HepG2 (cell line): ENCODE data around the gene DTWD2. TPM values are rescaled to one million over a fixed set of nuclear protein-coding genes. Genes with fewer than 3 reads are reported as not detected.

Source experiments
- ATAC-seq: fragments of 200-7000 bp; cut with Tn5 transposase; 3 replicates; pipeline ENCODE4 v1.9.1; 2020; ENCODE audit warnings: mild to moderate bottlenecking, moderate library complexity
- BruUV-seq: library from RNA; stranded (reverse); fragments of 400-500 nt; replicated peaks from 2 replicates; lab custom pipeline; 2021; lab: Mats Ljungman, UMichigan
- CTCF ChIA-PET: fragments of 300-600 bp; formaldehyde crosslinking; extraction: SDS; loops from one replicate; lab custom pipeline; 2021; ENCODE audit warnings: low total read pairs, inconsistent platforms, low intra/inter-chr PET ratio; lab: Yijun Ruan, JAX
- POLR2A ChIA-PET: fragments of 350-600 bp; sonication (Branson Sonifier 250); formaldehyde crosslinking; loops from one replicate; lab custom pipeline; 2020; ENCODE audit warnings: antibody characterized with exemption, inconsistent platforms; lab: Yijun Ruan, JAX
- DNase-seq: peaks from one replicate; pipeline ENCODE4 v3.0.0-alpha.2; 2015; ENCODE audit warnings: low spot score
- FAIRE-seq: peaks from 3 replicates; lab custom pipeline; 2011; peaks lifted over from hg19 to GRCh38; lab: Jason Lieb, UNC
- H2AFZ ChIP-seq: one replicate; pipeline ENCODE4 v1.6.1; 2011; ENCODE audit warnings: low read length, inconsistent platforms
- H3K27ac ChIP-seq: fragments of 300-600 bp; 3 replicates; pipeline ENCODE4 v1.8.0; 2011; ENCODE audit warnings: mixed run types, mild to moderate bottlenecking, mixed read lengths, low read length, inconsistent platforms; ENCODE audit not compliant: insufficient read depth; ENCODE audit errors: extremely low read length
- H3K27me3 ChIP-seq, 2 experiments: fragments of 200-600 bp in 1 of 2; 2 replicates in 1 of 2; 3 replicates in 1 of 2; pipeline versions ENCODE4 v1.6.0 to v1.8.0; 2011; ENCODE audit warnings: low read length in 2 of 2, mild to moderate bottlenecking in 2 of 2, moderate library complexity in 2 of 2, inconsistent platforms in 1 of 2; ENCODE audit not compliant: insufficient read depth in 2 of 2, control insufficient read depth in 1 of 2
- H3K36me3 ChIP-seq, 2 experiments: fragments of 200-600 bp in 1 of 2; replicated peaks in 1 of 2; 2 replicates in 1 of 2; 3 replicates in 1 of 2; pipeline versions ENCODE4 v1.5.1 to v1.8.0; 2011; ENCODE audit warnings: low read length in 2 of 2, inconsistent platforms in 1 of 2; ENCODE audit not compliant: insufficient read depth in 2 of 2, control insufficient read depth in 1 of 2
- H3K4me1 ChIP-seq: 2 replicates; pipeline ENCODE4 v1.5.1; 2012; ENCODE audit warnings: low read length, inconsistent platforms; ENCODE audit not compliant: insufficient read depth
- H3K4me2 ChIP-seq: 2 replicates; pipeline ENCODE4 v1.6.0; 2011; ENCODE audit warnings: low read depth, low read length, inconsistent platforms
- H3K4me3 ChIP-seq, 3 experiments: fragments of 200-600 bp in 1 of 3; sonication (generic), shearing (Covaris generic) in 1 of 3; replicated peaks in 1 of 3; 2 replicates each; pipeline ENCODE4 v1.5.1; 2011 to 2016; ENCODE audit warnings: low read length in 3 of 3, inconsistent platforms in 2 of 3, low read depth in 2 of 3, mild to moderate bottlenecking in 2 of 3, control low read depth in 1 of 3, mixed read lengths in 1 of 3; ENCODE audit not compliant: insufficient read depth in 1 of 3
- H3K79me2 ChIP-seq: one replicate; pipeline ENCODE4 v1.6.1; 2011; ENCODE audit warnings: low read length, inconsistent platforms; ENCODE audit not compliant: insufficient read depth
- H3K9ac ChIP-seq: 2 replicates; pipeline ENCODE4 v1.6.0; 2011; ENCODE audit warnings: mild to moderate bottlenecking, low read depth, low read length, inconsistent platforms; ENCODE audit not compliant: insufficient read depth
- H3K9me3 ChIP-seq: 2 replicates; pipeline ENCODE4 v1.5.1; 2012; ENCODE audit warnings: mild to moderate bottlenecking, low read length
- H4K20me1 ChIP-seq: 2 replicates; pipeline ENCODE4 v1.6.0; 2011; ENCODE audit warnings: inconsistent platforms, mild to moderate bottlenecking, low read length, moderate library complexity; ENCODE audit not compliant: insufficient read depth
- FOSL2 ChIP-seq: sonication (generic); formaldehyde crosslinking; IDR thresholded peaks from 2 replicates; pipeline ENCODE4 v1.4.0; 2020; ENCODE audit warnings: missing genetic modification reagents
- IKZF4 ChIP-seq: sonication (generic); formaldehyde crosslinking; IDR thresholded peaks from 2 replicates; pipeline ENCODE4 v1.5.1; 2020; ENCODE audit warnings: borderline replicate concordance, mild to moderate bottlenecking, low read depth, missing genetic modification reagents; ENCODE audit errors: not compliant biosample characterization
- KLF15 ChIP-seq: sonication (generic); formaldehyde crosslinking; IDR thresholded peaks from 2 replicates; pipeline ENCODE4 v1.8.1; 2023; ENCODE audit warnings: borderline replicate concordance, mild to moderate bottlenecking, inconsistent platforms, missing genetic modification reagents, mixed read lengths
- NFE2L2 ChIP-seq: fragments of 150-350 bp; IDR thresholded peaks from 2 replicates; pipeline ENCODE4 v1.6.1; 2014; ENCODE audit warnings: low read length
- SMAD1 ChIP-seq: sonication (generic); formaldehyde crosslinking; IDR thresholded peaks from 2 replicates; pipeline ENCODE4 v1.4.0; 2020; ENCODE audit warnings: missing genetic modification reagents, low read depth, mild to moderate bottlenecking, borderline replicate concordance
- SMC3 ChIP-seq: IDR thresholded peaks from 2 replicates; pipeline ENCODE4 v1.6.1; 2011; ENCODE audit warnings: low read length, improper control_type of control experiment
- ZMYM2 ChIP-seq: sonication (generic); formaldehyde crosslinking; IDR thresholded peaks from 2 replicates; pipeline ENCODE4 v1.8.0; 2022; ENCODE audit warnings: mild to moderate bottlenecking, missing genetic modification reagents
- ZNF44 ChIP-seq: sonication (generic); formaldehyde crosslinking; IDR thresholded peaks from 2 replicates; pipeline ENCODE4 v1.5.1; 2020; ENCODE audit warnings: mild to moderate bottlenecking, missing genetic modification reagents
- ZNF446 ChIP-seq: sonication (generic); formaldehyde crosslinking; IDR thresholded peaks from 2 replicates; pipeline ENCODE4 v1.5.0; 2020; ENCODE audit warnings: mild to moderate bottlenecking, missing genetic modification reagents
- ZSCAN22 ChIP-seq: sonication (generic); formaldehyde crosslinking; IDR thresholded peaks from 2 replicates; pipeline ENCODE4 v1.4.0; 2020; ENCODE audit warnings: mild to moderate bottlenecking, missing genetic modification reagents
- WGBS: methylation state at CpG from one replicate; pipeline ENCODE4 v1.1.6; 2017; ENCODE audit warnings: low lambda C conversion rate; 5-methylcytosine and 5-hydroxymethylcytosine counted together
- in situ Hi-C: cut with HindIII; loops from 2 replicates; pipeline ENCODE4 v1.10.0; 2017; ENCODE audit warnings: low pct_unique_long_range_greater_than_20kb; ENCODE audit not compliant: extremely low pct_ligation_motif_present
- intact Hi-C: fragments of 100-400 bp; cut with micrococcal nuclease; formaldehyde crosslinking; loops from one replicate; pipeline ENCODE4 v1.10.0; 2022; ENCODE audit not compliant: unreplicated experiment
- polyA plus RNA-seq, 8 experiments: library from polyadenylated mRNA; depleted of rRNA in 3 of 8; stranded (reverse) in 7 of 8; unstranded in 1 of 8; fragments of >200 nt; fragmentation: Illumina TruSeq in 4 of 8; extraction: Trizol in 4 of 8; gene quantifications; 2 replicates each; pipeline versions ENCODE4 v1.2.1 to v1.2.3, GENCODE V29; 2011 to 2016; ENCODE audit warnings: low read depth in 4 of 8, missing spikeins in 1 of 8, mixed read lengths in 1 of 8; ENCODE audit not compliant: insufficient read depth in 1 of 8
- total RNA-seq, 5 experiments: library from RNA; depleted of rRNA; stranded (reverse); fragments of >200 nt; fragmentation: Illumina TruSeq; extraction: Trizol; gene quantifications; 2 replicates each; pipeline ENCODE4 v1.2.3, GENCODE V29; 2016; ENCODE audit warnings: low read depth in 1 of 5
- TF ChIP-seq, protein P1 (sequence below): sonication (generic); formaldehyde crosslinking; IDR thresholded peaks from 2 replicates; pipeline ENCODE4 v1.4.0; 2020; ENCODE audit warnings: missing genetic modification reagents
- TF ChIP-seq, protein P2 (sequence below): sonication (generic); formaldehyde crosslinking; IDR thresholded peaks from 2 replicates; pipeline ENCODE4 v1.5.0; 2020; ENCODE audit warnings: mild to moderate bottlenecking, missing genetic modification reagents, borderline replicate concordance
- TF ChIP-seq, protein P3 (sequence below): sonication (generic); formaldehyde crosslinking; conservative IDR thresholded peaks from 2 replicates; pipeline ENCODE4 v1.4.0; 2020; ENCODE audit warnings: missing genetic modification reagents
- TF ChIP-seq, protein P4 (sequence below): sonication (generic); formaldehyde crosslinking; IDR thresholded peaks from 2 replicates; pipeline ENCODE4 v1.4.0; 2020; ENCODE audit warnings: missing genetic modification reagents

The DTWD2 gene
- total and polyA plus RNA-seq, 2 of the 13 experiments (the other 11 are each of a cell fraction or from before 2014, with no cell fraction given) = 1.6 to 6.0 TPM

DNA sequence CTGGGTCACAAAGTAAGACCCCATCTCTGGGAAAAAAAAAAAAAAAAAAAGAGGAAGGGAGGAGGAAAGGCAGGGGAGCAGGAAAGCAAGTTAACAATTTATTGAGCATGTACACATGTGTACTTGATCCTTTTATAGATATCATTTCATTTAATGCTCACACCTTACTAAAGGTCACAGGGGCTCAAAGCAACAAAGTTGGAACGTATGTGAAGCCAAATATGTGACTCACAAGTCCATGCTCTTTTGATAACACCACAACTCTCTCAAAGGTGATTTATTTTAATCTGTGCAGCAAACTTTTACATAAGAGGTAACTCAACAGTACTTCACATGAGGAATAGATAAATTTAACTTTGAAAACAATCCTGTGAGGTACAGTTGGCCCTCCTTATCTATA lies 34.4 kb upstream of the DTWD2 start (continued):
- TF ChIP-seq, protein P1, sequence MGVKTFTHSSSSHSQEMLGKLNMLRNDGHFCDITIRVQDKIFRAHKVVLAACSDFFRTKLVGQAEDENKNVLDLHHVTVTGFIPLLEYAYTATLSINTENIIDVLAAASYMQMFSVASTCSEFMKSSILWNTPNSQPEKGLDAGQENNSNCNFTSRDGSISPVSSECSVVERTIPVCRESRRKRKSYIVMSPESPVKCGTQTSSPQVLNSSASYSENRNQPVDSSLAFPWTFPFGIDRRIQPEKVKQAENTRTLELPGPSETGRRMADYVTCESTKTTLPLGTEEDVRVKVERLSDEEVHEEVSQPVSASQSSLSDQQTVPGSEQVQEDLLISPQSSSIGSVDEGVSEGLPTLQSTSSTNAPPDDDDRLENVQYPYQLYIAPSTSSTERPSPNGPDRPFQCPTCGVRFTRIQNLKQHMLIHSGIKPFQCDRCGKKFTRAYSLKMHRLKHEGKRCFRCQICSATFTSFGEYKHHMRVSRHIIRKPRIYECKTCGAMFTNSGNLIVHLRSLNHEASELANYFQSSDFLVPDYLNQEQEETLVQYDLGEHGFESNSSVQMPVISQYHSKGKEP = no peak
- TF ChIP-seq SMC3 (no peak), ZMYM2 (CRISPR knock-in tag) (no peak), FOSL2 (no peak)
- TF ChIP-seq, protein P2, sequence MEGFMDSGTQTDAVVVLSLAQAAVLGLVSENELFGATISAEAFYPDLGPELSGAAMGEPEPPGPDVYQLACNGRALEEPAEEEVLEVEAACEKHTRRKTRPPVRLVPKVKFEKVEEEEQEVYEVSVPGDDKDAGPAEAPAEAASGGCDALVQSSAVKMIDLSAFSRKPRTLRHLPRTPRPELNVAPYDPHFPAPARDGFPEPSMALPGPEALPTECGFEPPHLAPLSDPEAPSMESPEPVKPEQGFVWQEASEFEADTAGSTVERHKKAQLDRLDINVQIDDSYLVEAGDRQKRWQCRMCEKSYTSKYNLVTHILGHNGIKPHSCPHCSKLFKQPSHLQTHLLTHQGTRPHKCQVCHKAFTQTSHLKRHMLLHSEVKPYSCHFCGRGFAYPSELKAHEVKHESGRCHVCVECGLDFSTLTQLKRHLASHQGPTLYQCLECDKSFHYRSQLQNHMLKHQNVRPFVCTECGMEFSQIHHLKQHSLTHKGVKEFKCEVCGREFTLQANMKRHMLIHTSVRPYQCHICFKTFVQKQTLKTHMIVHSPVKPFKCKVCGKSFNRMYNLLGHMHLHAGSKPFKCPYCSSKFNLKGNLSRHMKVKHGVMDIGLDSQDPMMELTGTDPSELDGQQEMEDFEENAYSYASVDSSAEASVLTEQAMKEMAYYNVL (CRISPR knock-in tag) = no peak

DNA sequence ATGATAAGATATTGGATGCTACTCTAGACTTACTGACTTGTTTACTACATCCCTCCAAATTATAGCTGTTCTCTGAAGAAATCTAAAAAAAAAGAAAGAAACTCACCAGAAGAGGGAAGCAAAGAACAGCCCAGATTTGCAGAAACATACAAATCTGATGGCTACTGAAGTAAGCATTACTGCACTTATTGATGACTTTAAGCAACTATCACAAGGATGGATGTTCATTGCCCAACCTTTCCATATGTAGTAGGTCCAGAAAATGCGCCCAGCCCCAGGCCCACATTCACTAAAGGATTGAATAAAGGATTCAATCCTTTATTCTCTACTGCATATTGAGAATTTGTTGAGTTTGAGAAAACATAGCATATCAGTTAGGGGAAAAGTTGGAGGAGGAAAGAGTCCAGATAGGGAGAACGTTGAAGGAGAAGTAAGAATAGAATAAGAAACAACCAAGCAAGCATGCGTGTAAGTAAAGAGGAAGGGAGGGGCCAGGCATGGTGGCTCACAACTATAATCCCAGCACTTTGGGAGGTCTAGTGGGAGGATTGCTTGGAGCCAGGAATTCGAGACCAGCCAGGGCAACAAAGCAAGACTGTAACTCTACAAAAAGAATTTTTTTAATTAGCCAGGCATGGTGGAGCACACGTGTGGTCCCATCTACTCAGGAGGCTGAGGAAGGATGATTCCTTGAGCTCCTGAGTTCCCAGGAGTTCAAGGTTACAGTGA lies 33.8 kb upstream of the DTWD2 start:
- peak; percentile 44 for FAIRE-seq
- no peak for DNase-seq
- no peaks in the 10 kb centered on the region for H3K36me3 ChIP-seq
- H4K20me1 ChIP-seq = no peaks in the 10 kb centered on the region
- peak; percentile 76 for ATAC-seq
- H3K9me3 ChIP-seq = no peaks in the 10 kb centered on the region
- no TSS peak for BruUV-seq
- no peaks in the 10 kb centered on the region for H3K27me3 ChIP-seq
- POLR2A ChIA-PET = no interaction called here
- H3K9ac ChIP-seq = no peak overlapping the region
- H2AFZ ChIP-seq = no peak overlapping the region
- H3K4me2 ChIP-seq = no peak overlapping the region
- H3K27ac ChIP-seq = no peak overlapping the region
- WGBS = 3% methylated on average over 5 of the region's 5 CpGs
- no peaks in the 10 kb centered on the region for H3K4me1 ChIP-seq
- CTCF ChIA-PET = interaction anchor here (1.1 to 2.1 kb wide), 2 partner anchors 34 to 390 kb away, joined by 5 to 14 read pairs; partner anchors contain the start of gene DTWD2
- no peak overlapping the region for H3K4me3 ChIP-seq
- intact Hi-C loops = loop anchor here (1.0 kb wide), 3 partner anchors 34 to 390 kb away; partner anchors contain the start of gene DTWD2
- in situ Hi-C loops = loop anchor here (10.0 kb wide), 1 partner anchor 393 kb away; no protein-coding TSS in a partner anchor
- no peaks in the 10 kb centered on the region for H3K79me2 ChIP-seq
- TF ChIP-seq ZNF446 (CRISPR knock-in tag) = no peak
- TF ChIP-seq IKZF4 (CRISPR knock-in tag) = no peak
- TF ChIP-seq ZSCAN22 (CRISPR knock-in tag) = peak; percentile 75; the same call in 1 of the 2 replicates
- TF ChIP-seq, protein P3, sequence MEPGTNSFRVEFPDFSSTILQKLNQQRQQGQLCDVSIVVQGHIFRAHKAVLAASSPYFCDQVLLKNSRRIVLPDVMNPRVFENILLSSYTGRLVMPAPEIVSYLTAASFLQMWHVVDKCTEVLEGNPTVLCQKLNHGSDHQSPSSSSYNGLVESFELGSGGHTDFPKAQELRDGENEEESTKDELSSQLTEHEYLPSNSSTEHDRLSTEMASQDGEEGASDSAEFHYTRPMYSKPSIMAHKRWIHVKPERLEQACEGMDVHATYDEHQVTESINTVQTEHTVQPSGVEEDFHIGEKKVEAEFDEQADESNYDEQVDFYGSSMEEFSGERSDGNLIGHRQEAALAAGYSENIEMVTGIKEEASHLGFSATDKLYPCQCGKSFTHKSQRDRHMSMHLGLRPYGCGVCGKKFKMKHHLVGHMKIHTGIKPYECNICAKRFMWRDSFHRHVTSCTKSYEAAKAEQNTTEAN = no peak
- TF ChIP-seq ZNF44 (CRISPR knock-in tag) = no peak
- no peak for TF ChIP-seq NFE2L2
- no peak for TF ChIP-seq SMAD1
- TF ChIP-seq SMC3 = peak; percentile 69
- no peak for TF ChIP-seq KLF15 (CRISPR knock-in tag)
- TF ChIP-seq, protein P4, sequence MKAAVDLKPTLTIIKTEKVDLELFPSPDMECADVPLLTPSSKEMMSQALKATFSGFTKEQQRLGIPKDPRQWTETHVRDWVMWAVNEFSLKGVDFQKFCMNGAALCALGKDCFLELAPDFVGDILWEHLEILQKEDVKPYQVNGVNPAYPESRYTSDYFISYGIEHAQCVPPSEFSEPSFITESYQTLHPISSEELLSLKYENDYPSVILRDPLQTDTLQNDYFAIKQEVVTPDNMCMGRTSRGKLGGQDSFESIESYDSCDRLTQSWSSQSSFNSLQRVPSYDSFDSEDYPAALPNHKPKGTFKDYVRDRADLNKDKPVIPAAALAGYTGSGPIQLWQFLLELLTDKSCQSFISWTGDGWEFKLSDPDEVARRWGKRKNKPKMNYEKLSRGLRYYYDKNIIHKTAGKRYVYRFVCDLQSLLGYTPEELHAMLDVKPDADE (CRISPR knock-in tag) = no peak
